ENCODE data around the gene KRT80.
"Not testable (repeated sequence)": the region's sequence is repeated elsewhere in the genome, so short reads cannot be mapped to it uniquely, and the experiment has no call there.

Gene KRT80

DNA sequence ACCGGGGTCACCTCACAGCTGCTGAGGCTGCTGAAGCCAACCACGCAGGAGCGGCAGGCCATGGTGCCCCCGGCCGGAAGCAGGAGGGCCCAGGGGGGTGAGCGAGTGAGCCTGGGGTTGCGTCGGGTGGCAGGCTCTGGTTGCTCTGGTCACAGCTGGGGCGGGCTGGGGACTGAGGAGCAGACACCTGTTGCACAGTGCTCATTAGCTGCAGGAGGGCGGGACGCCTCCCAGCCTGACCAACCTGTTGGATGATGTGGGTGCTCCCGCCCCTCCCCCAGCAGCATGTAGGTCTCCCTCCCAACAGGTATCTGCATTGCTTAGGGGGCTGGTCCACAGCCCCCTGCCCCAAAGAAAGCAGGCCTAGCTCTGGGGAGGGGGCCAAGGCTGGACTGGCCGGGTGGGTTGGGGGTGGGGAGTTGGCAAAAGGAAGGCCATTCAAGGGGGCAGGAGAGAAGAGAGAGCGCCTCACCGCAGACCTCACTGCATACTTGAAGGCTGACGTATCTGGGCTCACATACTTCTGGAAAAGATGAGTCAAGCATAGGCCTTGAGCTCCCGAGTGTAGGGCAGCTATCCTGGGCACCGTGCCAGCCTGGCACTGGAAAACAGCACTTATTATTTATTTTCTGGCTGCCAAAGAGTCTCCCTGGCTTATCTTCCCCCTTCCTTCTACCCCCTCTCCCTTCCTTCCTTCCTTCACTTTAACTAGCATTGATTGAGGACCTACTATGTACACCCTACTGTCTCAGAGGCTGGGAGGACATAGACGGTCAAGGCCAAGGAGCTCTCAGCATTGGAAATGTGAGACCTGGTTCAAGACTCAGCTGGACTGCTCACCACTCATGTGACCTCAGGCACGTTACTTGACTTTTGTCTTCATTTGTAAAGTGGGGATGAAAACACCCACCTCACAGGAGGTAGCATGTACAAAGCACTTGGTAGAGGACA is at the start of gene KRT80:
Gene KRT80 (minus strand): TSS at position 174 of the 951 bp plus-strand sequence. CDS start 112 bp downstream, at position 62.
- DNase-seq (ENCODE audit: low read depth in 2 of 2): peak; percentile 13 to 19

DNA sequence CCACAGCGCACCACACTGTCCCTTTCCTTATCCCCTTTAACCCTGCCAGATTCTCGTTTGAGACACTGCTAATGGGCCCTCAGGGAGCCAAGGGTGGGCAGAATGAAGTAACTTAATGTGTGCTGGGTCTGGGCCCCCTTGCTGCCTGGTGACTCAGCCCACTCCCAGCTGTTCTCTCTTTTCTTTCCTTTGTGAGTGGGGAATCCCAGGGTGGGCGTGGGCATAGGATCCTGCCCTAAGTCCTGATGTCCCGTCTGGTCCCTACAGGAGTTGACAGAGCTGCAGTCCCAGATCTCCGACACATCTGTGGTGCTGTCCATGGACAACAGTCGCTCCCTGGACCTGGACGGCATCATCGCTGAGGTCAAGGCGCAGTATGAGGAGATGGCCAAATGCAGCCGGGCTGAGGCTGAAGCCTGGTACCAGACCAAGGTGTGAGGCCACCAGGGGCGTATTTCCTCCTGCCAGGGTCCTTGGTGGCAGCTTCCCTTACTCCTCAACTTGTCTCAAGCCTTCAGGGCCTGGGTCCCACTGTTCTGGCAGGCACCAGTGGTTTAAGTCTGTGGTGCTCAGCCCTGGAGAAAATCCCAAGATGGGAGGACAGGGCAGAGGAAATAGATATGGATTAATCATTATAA is 49.5 kb upstream of the KRT80 start:
- DNase-seq (ENCODE audit: low read depth in 2 of 2): no peak

DNA sequence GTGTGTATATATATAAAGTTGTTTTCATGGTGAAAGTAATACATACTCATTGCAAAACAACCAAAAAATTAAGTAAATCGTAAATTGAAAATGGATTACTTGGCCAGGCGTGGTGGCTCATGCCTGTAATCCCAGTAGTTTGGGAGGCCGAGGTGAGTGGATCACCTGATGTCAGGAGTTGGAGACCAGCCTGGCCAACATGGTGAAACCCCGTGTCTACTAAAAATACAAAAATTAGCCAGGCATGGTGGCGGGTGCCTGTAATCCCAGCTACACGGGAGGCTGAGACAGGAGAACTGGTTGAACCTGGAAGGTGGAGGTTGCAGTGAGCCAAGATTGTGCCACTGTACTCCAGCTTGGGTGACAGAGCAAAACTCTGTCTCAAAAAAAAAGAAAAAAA is 48.4 kb upstream of the KRT80 start:
- DNase-seq (ENCODE audit: low read depth in 2 of 2): not testable (repeated sequence)

DNA sequence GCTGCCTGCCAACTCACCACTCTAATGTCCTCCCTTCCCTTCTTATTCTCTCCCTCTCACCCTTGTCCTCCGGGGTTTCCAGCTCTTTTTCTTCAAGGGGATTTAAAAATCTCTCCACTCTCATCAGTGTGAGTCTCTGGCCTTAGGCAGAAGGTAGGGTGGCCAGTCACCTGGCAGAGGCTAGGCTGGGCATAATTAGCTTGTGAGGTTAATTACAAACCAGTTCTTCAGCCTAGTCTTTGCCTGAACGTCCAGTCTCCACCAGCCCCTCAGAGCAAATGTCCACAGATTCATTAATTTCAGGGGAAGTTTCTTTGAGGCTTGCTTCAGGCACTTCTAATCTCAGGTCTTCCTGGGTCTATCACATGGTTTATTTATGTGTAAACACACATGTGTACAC is 48.0 kb upstream of the KRT80 start:
- no peak for DNase-seq (ENCODE audit: low read depth in 2 of 2)

DNA sequence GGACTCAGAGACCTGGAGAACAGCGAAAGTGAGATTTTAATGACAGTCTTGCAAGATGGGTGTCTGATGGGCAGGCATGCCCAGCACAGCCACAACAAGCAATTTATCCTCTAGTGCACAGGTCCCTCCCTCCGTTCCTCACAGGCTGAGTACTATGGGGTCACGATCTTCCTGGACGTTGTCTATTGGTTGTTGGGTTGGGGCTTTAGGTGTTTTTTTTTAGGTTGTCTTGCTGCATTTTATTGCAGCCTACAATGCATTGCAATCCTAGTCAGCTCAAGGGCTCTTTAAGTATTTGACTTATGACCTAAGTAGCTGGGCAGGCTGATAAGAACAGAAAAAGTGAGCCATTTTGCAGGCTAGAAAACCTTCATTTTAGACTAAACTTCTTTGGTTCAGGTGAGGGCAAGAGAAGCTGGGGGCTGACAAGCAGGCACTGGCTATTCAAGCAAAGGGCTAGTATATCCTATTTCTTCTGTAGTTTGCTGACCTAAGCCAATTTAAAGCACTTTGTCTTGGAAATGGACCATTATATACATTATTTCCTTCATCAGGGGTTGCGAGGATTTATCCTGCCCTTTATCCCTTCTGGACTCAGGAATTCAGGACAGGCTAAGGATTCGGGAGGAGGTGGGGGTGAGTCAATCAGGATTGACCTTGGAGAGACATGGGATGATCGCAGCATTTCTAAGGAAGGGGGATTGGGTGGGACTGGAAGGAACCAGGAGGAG is 47.3 kb upstream of the KRT80 start:
- DNase-seq (ENCODE audit: low read depth in 2 of 2): no peak

DNA sequence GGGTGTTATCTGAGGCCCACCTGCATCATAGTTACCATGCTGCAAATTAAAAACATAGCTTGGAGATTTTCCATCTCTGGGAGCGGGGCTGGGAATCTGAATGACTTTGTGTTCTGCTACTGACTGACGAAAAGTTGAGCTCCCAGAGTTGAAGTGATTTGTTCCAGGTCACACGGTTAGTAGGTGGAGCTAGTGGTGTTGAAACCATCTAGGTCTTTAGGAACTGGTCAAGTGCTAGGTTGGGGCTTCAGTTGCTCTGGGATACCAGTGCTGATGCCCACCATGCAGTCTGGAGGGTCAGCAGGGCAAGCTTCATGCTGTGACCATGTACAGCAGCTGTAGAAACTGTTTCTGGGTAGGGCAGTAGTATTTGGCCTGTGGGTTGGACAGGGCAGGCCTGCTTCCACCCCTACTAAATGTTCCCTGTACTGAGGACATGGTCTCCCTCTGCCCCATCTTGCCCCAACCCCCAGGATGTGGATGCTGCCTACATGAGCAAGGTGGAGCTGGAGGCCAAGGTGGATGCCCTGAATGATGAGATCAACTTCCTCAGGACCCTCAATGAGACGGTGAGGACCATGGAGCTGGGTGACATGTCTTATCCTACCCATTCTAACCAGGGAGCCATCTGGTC is 46.5 kb upstream of the KRT80 start:
- DNase-seq (ENCODE audit: low read depth in 2 of 2): no peak

DNA sequence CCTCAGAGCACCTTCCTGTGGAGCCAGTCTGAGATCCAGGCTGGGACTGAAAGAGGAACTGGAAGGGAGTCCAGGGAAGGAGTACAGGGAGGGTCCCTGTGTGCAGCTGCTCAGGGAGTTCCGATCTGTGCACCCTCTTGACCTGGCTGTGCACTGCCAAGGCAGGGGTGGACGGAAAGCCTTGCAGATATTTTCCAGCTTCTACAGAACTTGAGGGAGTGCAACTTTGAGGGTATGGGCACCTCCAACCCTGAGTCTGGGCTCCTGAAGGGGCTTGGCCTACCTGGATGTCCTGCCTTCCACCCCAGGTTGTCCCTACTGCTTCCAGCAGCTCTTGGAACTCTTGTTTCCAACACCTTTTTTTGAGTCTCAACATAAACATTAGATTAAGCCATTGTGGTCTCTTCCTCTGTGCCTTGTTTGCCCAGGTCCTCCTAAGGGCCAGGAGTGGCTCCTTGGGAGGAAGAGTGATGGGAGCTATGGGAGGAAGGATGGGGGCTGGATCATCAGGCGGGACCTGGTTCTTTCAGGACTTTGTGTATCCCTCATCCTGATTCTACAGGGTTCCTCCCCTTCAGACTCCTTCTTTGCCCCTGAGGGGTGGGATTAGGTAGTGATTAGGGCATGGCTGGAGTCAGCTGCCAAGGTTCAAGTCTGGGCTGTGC is 44.7 kb upstream of the KRT80 start:
- no peak for DNase-seq (ENCODE audit: low read depth in 2 of 2)

DNA sequence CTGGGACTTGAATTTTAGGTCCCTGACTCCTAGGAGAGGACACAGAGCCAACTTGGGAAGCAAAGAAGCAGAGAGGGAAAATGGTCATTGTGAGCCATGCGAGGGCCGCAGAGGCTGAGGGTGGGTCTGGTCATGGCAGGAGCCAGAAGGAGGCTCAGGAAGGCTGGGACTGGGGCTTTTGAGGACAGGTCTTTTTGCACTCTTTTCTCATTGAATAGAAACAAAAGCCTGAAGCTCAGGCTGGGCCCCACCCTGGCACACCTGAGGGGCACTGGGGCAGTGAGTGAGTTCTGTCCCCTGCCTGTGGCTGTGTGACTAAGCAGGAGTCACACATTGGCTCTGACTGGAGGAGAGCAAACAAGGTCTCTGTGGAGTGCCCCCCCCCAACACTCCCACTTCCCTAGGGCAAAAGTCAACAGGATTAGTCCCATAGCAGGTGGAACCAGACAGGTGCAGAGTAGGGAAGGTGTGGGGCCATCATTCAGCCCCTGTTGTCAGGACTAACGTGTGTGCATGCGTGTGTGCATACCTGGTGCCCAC is 44.1 kb upstream of the KRT80 start:
- DNase-seq (ENCODE audit: low read depth in 2 of 2): no peak

DNA sequence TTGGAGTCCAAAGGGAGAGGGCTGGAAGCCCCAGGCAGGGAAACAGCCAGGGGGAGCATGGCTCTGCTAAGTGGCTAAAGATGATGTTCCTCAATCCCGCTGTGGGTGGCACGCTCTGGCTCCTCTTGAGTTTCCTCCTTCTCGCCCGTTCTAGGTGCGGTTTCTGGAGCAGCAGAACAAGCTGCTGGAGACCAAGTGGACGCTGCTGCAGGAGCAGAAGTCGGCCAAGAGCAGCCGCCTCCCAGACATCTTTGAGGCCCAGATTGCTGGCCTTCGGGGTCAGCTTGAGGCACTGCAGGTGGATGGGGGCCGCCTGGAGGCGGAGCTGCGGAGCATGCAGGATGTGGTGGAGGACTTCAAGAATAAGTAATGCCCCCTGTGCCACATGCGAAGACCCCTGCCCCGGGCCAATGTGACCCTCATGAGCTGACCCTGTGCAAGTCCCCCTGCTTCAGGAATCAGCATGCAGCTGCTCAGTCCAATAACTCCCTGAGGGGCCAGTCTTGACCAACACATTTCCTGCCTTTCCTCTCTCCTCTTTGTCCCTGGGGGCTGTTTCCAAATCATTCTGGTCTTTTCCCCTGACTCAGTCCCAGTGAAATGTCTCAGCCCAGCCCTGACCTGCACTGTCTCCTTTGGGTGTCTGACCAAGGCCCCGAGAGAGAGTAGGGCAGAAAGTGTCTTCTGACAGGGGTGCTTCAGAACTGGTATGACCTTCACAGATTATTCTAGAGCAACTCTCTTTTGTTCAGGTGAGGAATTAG is 43.4 kb upstream of the KRT80 start:
- no peak for DNase-seq (ENCODE audit: low read depth in 2 of 2)

DNA sequence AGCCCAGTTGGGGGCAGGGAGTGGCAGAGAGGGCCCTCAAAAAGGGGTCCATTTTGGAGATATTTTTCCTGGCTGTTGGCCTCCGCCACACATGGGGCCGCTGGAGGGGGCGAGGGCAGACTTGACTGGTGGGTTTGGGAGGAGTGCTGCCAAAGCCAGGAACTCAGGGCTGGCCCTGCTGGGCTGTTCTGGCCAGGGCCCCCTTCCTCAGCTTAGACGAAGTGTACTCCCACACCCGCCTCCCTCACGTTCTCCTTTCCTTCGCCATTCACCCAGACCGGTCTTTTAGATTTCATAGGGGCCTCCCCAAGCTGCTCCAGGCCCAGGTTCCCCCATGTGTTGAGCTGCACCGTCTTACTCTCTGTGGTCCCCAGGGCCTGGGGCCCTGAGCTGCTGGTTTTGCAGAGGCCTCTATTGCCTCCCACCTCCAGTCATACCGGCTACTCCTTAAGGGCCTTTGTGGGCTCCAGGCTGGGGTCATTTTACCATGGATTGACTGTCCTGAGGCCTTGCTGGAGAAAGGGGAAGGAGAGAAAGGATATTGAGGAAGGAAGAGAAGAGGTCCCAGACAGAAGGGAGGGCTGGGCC is 42.5 kb upstream of the KRT80 start:
- DNase-seq (ENCODE audit: low read depth in 2 of 2): no peak

DNA sequence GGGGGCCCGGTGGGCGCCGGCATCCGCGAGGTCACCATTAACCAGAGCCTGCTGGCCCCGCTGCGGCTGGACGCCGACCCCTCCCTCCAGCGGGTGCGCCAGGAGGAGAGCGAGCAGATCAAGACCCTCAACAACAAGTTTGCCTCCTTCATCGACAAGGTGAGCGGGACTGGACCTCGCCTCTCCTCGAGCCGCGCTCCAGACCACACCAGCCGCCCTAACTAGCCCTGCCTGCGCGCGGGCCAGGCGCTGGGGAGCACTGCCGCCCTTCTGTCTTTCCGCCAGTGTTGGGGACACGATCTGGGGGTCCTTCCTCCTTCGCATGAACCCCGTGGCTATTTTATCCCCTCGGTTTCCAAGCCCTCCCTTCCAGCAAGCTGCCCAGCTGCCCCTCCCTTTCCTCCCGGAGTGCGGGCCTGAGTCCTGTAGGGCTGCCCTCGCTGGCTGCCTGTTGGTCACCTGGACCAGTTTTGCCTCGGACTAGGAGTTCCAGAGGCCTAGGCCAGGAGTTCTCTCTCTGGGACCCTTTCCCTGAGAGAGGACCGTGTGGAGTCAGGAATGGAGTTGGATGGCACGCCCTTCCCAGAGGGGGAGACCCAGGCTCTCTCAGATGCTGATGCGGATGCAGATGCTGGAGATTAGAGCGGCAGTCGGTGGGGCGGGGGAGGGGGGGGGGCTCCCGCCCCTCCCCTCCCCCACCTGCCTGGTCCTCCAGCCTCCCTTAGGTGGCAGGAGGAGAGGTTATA is 41.8 kb upstream of the KRT80 start:
- no peak for DNase-seq (ENCODE audit: low read depth in 2 of 2)

DNA sequence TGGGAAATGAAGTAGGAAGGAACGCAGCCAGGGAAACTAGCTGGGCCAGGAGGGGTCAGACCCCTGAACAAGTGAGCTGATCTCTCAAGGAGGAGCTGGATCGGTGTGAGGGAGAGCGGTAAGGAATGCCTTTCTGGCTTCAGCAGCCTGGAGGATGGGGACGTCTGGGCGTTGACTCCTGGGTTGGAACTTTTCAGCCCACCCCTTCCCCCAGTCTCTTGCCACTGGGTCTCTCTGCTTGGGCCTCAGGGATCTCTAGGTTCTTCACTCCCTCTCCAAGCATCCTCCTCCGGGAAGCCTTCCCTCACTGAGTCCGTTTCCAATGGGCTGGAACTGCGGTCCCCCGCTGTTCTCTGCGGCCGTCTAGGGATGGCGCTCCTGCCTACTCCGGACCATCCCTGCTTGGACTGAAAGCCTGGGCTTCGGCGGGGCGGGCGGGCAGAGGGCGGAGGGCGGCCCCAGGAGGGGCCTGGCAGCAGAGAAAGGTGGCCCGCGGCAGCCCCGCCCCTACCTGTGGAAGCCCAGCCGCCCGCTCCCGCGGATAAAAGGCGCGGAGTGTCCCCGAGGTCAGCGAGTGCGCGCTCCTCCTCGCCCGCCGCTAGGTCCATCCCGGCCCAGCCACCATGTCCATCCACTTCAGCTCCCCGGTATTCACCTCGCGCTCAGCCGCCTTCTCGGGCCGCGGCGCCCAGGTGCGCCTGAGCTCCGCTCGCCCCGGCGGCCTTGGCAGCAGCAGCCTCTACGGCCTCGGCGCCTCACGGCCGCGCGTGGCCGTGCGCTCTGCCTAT is 41.1 kb upstream of the KRT80 start, which contains the start of gene KRT7:
Gene KRT7 (plus strand): TSS at position 570 of the 788 bp plus-strand sequence. CDS start 54 bp downstream, at position 624.
- DNase-seq (ENCODE audit: low read depth in 2 of 2): no peak

DNA sequence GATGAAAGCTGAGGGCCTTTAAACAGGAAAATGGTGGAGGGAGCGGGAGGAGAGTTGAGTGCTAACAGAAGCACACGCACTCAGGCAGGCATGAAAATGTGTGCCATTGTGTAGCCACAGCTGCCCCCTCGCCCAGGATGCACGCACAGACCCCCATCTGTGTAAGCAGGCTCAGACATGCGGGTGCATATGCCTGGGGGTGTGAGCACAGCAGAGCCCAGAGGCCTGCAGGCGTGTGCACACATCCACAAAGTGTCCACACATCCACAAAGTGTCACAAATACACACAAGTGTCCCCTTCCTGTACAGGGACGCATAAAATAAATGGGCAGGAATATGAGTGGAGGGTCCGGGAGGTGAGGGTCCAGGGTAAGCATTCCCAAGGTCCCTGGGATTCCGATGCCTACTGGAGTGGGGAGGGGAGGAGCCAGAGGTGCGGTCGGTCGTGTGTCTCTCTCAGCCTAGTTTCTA is 40.4 kb upstream of the KRT80 start:
- DNase-seq (ENCODE audit: low read depth in 2 of 2): no peak

DNA sequence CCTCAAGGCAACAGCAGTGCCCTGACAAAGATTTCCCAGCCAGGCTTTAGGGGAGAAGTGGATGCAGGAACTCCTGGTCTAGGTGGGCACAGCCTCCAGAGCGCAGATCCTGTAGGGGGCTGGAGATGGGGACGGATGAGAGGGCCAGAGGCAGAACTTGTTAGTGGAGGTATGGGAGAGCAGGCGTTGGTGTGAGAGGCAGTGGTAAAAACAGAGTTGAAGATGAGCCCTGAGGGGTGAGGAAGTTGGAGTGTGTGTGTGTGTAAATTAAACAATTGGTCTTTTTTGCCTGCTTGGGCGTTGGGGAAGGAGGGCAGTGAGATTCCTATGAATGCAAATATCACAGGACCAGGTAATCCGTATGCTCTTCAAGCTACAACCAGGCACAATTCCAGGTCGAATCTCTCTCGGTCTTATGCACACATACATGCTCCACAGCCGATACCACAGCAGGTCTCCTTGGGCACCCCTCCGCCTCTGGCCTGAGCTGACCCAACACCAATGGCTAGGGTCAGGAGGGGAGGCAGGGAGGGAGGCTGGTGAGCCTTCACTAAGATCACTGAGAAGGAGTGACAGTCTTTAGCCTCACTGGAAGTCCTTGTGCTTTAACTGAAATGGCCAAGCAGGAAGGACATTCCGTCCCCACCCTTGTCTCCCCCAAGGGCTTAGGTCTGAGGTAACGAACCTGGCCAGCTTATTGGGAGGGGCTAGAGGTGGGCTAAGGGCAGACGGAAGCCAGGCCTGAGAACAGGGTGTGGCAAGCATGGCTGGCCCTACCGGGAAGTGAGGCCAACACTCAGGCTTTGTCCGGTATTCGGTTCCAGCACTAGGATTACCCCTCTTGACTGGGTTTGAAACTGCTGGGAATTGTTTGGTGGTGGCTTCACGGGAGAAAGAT is 39.7 kb upstream of the KRT80 start:
- no peak for DNase-seq (ENCODE audit: low read depth in 2 of 2)

DNA sequence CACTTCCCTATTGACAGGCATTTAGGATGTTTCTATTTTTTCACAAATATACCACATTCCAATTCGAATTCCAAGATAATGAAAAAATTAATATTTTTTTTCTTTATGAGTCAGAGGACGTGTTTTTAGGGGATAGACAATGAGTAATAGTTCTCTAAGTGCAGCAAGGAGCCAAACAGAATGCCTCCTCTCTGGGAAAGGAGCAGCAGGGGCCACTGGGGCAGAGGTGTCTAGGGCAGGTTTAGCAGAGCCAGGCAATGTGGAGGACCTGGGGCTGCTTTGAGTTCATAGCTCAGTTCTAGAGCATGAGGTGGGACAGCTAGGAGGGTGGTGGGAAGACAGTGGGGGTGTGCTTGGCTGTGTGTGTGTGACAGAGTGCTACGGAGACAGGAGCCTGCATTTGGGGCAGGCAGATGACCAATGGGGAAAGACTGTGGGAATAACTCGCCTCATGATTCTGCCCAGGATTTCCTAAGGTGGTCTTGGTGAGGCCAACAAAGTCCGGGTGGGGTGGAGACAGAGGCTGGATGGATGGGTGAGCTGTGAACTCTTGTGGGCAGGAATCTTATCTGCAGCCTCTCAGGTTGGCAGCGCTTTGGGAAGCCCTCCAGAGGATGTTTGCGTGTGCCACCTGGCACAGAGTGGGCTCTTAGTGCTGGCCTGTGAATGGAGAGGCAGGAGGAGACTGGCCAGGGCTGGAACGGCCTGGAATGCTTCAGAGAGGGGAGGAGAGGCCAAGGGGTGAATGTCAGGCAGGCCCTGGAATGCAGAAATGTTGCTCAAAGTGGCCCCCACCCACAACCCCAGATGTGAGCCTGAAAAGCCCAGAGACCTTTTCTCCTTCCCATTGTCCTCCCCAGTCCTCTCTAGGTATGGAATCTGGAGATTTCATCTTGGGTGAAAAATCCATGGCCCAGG is 38.8 kb upstream of the KRT80 start:
- no peak for DNase-seq (ENCODE audit: low read depth in 2 of 2)

DNA sequence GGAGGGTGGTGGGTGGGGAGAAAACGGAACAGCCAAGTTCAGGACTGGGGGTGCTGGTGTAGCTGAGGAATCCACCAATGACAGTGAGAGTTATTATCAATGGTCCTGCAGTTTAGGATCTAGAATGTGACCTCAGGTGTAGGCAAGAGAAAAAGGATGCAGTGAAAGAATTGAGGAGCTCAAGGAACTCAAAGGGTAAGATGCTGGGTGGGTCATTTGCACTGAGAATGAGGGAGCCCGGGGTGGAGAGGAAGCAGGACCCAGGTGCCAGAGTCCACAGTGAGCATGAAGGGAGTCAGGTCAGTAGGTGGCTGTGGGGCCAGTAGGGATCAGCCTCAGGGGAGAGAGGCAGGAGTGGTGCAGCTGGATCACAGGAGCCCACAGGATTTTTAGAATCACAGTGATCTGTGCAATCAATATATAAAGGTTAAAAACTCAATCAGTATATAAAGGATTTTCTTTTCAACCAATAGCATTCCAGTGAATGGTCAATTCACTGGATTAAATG is 38.1 kb upstream of the KRT80 start:
- DNase-seq (ENCODE audit: low read depth in 2 of 2): no peak

Data from stimulated activated CD4-positive, alpha-beta T cell treated with anti-CD3 and anti-CD28 coated beads, Interleukin-4, amount 100 ng/mL, for 48 hours (primary cell).